Karpas-422 (cell line): Measurements from ENCODE around the gene SNRPA. TPM values are rescaled to one million over a fixed set of nuclear protein-coding genes. Genes with fewer than 3 reads are reported as not detected.

ENCODE experiments used
- DNase-seq: peaks from one replicate; pipeline ENCODE4 v3.0.0-alpha.2; 2015
- H2AFZ ChIP-seq: fragments of 200-600 bp; sonication (generic); 2 replicates; pipeline ENCODE4 v1.6.1; 2014; ENCODE audit warnings: antibody characterized with exemption, low read length, mixed read lengths
- H3K27ac ChIP-seq: fragments of 200-600 bp; sonication (generic); 2 replicates; pipeline ENCODE4 v1.5.1; 2014; ENCODE audit warnings: mild to moderate bottlenecking, low read length, moderate library complexity
- H3K27me3 ChIP-seq: fragments of 200-600 bp; sonication (generic); 2 replicates; pipeline ENCODE4 v1.6.1; 2014; ENCODE audit warnings: low read length, mixed read lengths
- H3K36me3 ChIP-seq: fragments of 200-600 bp; sonication (generic); 2 replicates; pipeline ENCODE4 v1.6.1; 2014; ENCODE audit warnings: low read length, mixed read lengths; ENCODE audit not compliant: insufficient read depth
- H3K4me1 ChIP-seq: fragments of 200-600 bp; sonication (generic); 2 replicates; pipeline ENCODE4 v1.6.1; 2014; ENCODE audit warnings: mild to moderate bottlenecking, low read length, mixed read lengths
- H3K4me2 ChIP-seq: fragments of 200-600 bp; sonication (generic); 2 replicates; pipeline ENCODE4 v1.6.1; 2014; ENCODE audit warnings: low read length, low read depth, mild to moderate bottlenecking; ENCODE audit not compliant: poor library complexity, severe bottlenecking
- H3K4me3 ChIP-seq: fragments of 200-600 bp; sonication (generic); 2 replicates; pipeline ENCODE4 v1.5.1; 2014; ENCODE audit warnings: mild to moderate bottlenecking, antibody characterized with exemption, low read length, mixed read lengths
- H3K79me2 ChIP-seq: fragments of 200-600 bp; sonication (generic); 2 replicates; pipeline ENCODE4 v1.6.1; 2014; ENCODE audit warnings: mild to moderate bottlenecking, low read length, mixed read lengths
- H3K9ac ChIP-seq: fragments of 200-600 bp; sonication (generic); 2 replicates; pipeline ENCODE4 v1.6.0; 2014; ENCODE audit warnings: low read length
- H3K9me2 ChIP-seq: fragments of 200-600 bp; sonication (generic), shearing (Covaris generic); replicated peaks from 2 replicates; pipeline ENCODE4 v1.6.0; 2014; ENCODE audit warnings: mild to moderate bottlenecking, low read length, moderate library complexity; ENCODE audit not compliant: insufficient read depth
- H3K9me3 ChIP-seq: fragments of 300-700, 200-600 bp; sonication (generic); 2 replicates; pipeline ENCODE4 v1.6.1; 2014; ENCODE audit warnings: low read length, mixed read lengths
- H4K20me1 ChIP-seq: fragments of 200-600 bp; sonication (generic); 2 replicates; pipeline ENCODE4 v1.6.1; 2014; ENCODE audit warnings: mild to moderate bottlenecking, antibody characterized with exemption, low read length, low read depth; ENCODE audit not compliant: insufficient read depth
- total RNA-seq: library from RNA; depleted of rRNA; stranded (reverse); fragments of >200 nt; shearing (Covaris generic); gene quantifications from 2 replicates; pipeline ENCODE4 v1.2.3, GENCODE V29; 2014; ENCODE audit warnings: low replicate concordance

The SNRPA gene
- total RNA-seq, 1 experiment from 2014 or later: 136 TPM

- Histone ChIP-seq H3K79me2 (peaks cover 66% of the 10 kb centered on the region), H3K9me3 (no peaks in the 10 kb centered on the region), H3K9ac (peak overlapping the region; percentile 82), H3K4me2 (peak overlapping the region; percentile 81), H3K27ac (peak overlapping the region; percentile 53), H2AFZ (peak overlapping the region; percentile 47; the same call in 1 of the 2 replicates), H3K4me3 (peak overlapping the region; percentile 69), H3K27me3 (no peaks in the 10 kb centered on the region), H3K4me1 (peaks cover 45% of the 10 kb centered on the region), H4K20me1 (no peaks in the 10 kb centered on the region), H3K9me2 (no peaks in the 10 kb centered on the region), H3K36me3 (no peaks in the 10 kb centered on the region)
- peak; percentile 48 for DNase-seq
These were observed 32.9 kb upstream of the SNRPA start for GRCh38 chr19:40717880-40718773.

- Histone ChIP-seq H3K4me1 (peaks cover 44% of the 10 kb centered on the region), H3K79me2 (peaks cover 64% of the 10 kb centered on the region), H2AFZ (peak overlapping the region; percentile 47; the same call in 1 of the 2 replicates), H3K27me3 (no peaks in the 10 kb centered on the region), H3K9me2 (no peaks in the 10 kb centered on the region), H3K4me3 (peak overlapping the region; percentile 69), H4K20me1 (no peaks in the 10 kb centered on the region), H3K27ac (peak overlapping the region; percentile 53), H3K4me2 (peak overlapping the region; percentile 81), H3K36me3 (no peaks in the 10 kb centered on the region), H3K9ac (peak overlapping the region; percentile 82), H3K9me3 (no peaks in the 10 kb centered on the region)
- peak; percentile 72 for DNase-seq
These were observed 32.1 kb upstream of the SNRPA start for GRCh38 chr19:40718774-40719391.

- no peaks in the 10 kb centered on the region for H3K9me2 ChIP-seq
- H3K4me2 ChIP-seq: peak overlapping the region; percentile 81
- H4K20me1 ChIP-seq: no peaks in the 10 kb centered on the region
- H3K4me3 ChIP-seq: peak overlapping the region; percentile 69; the same call in 1 of the 2 replicates
- peak; percentile 56 for DNase-seq
- peaks cover 58% of the 10 kb centered on the region for H3K79me2 ChIP-seq
- H3K27me3 ChIP-seq: no peaks in the 10 kb centered on the region
- no peaks in the 10 kb centered on the region for H3K9me3 ChIP-seq
- H2AFZ ChIP-seq: peak overlapping the region; percentile 26; the same call in 1 of the 2 replicates
- peak overlapping the region; percentile 53 for H3K27ac ChIP-seq
- peaks cover 38% of the 10 kb centered on the region for H3K4me1 ChIP-seq
- no peaks in the 10 kb centered on the region for H3K36me3 ChIP-seq
- H3K9ac ChIP-seq: peak overlapping the region; percentile 82
These were observed 31.5 kb upstream of the SNRPA start for GRCh38 chr19:40719414-40719894.

- Histone ChIP-seq H3K4me3 (no peak overlapping the region), H4K20me1 (no peaks in the 10 kb centered on the region), H3K4me1 (peaks cover 27% of the 10 kb centered on the region), H3K79me2 (peaks cover 47% of the 10 kb centered on the region), H3K4me2 (no peak overlapping the region), H3K27me3 (no peaks in the 10 kb centered on the region), H3K9me3 (no peaks in the 10 kb centered on the region), H3K9me2 (no peaks in the 10 kb centered on the region), H3K9ac (no peak overlapping the region), H2AFZ (no peak overlapping the region), H3K27ac (no peak overlapping the region), H3K36me3 (no peaks in the 10 kb centered on the region)
- no peak for DNase-seq
These were observed 29.9 kb upstream of the SNRPA start for GRCh38 chr19:40721140-40721486.

GRCh38 chr19:40721936-40722661 is 28.9 kb upstream of the SNRPA start:
- H3K4me2 ChIP-seq: no peak overlapping the region
- H3K4me1 ChIP-seq: peaks cover 27% of the 10 kb centered on the region
- DNase-seq: no peak

GRCh38 chr19:40723661-40724254 is 27.2 kb upstream of the SNRPA start:
- H3K9me3 ChIP-seq: no peaks in the 10 kb centered on the region
- no peak for DNase-seq
- peaks cover 12% of the 10 kb centered on the region for H3K4me1 ChIP-seq
- no peaks in the 10 kb centered on the region for H3K27me3 ChIP-seq
- H3K36me3 ChIP-seq: no peaks in the 10 kb centered on the region
- H3K4me2 ChIP-seq: no peak overlapping the region
- H3K9me2 ChIP-seq: no peaks in the 10 kb centered on the region
- H3K4me3 ChIP-seq: no peak overlapping the region
- H3K27ac ChIP-seq: no peak overlapping the region
- H3K79me2 ChIP-seq: peaks cover 27% of the 10 kb centered on the region
- no peaks in the 10 kb centered on the region for H4K20me1 ChIP-seq
- H3K9ac ChIP-seq: no peak overlapping the region
- H2AFZ ChIP-seq: no peak overlapping the region

More at GRCh38 chr19:40721936-40722661, 28.9 kb upstream of the SNRPA start:
- H3K79me2 ChIP-seq: peaks cover 43% of the 10 kb centered on the region
- no peak overlapping the region for H2AFZ ChIP-seq
- H3K4me3 ChIP-seq: no peak overlapping the region
- H3K36me3 ChIP-seq: no peaks in the 10 kb centered on the region
- H3K9me3 ChIP-seq: no peaks in the 10 kb centered on the region
- no peak overlapping the region for H3K27ac ChIP-seq
- H3K27me3 ChIP-seq: no peaks in the 10 kb centered on the region
- H3K9ac ChIP-seq: no peak overlapping the region
- H4K20me1 ChIP-seq: no peaks in the 10 kb centered on the region
- H3K9me2 ChIP-seq: no peaks in the 10 kb centered on the region

GRCh38 chr19:40724315-40724714 is 26.7 kb upstream of the SNRPA start:
- Histone ChIP-seq H3K27ac (no peak overlapping the region), H3K79me2 (peaks cover 25% of the 10 kb centered on the region), H2AFZ (no peak overlapping the region), H3K9ac (no peak overlapping the region), H3K9me2 (no peaks in the 10 kb centered on the region), H3K4me3 (no peak overlapping the region), H3K36me3 (no peaks in the 10 kb centered on the region), H3K27me3 (no peaks in the 10 kb centered on the region), H3K4me2 (no peak overlapping the region), H4K20me1 (no peaks in the 10 kb centered on the region), H3K4me1 (peaks cover 6% of the 10 kb centered on the region), H3K9me3 (no peaks in the 10 kb centered on the region)
- no peak for DNase-seq
